ENCODE data around the gene RMC1.
"Not testable (repeated sequence)": the region's sequence is repeated elsewhere in the genome, so short reads cannot be mapped to it uniquely, and the experiment has no call there.

Gene RMC1

GRCh38 chr18:23498877-23499276 is 4.4 kb upstream of the RMC1 start:
- peak; percentile 83 for DNase-seq

DNA sequence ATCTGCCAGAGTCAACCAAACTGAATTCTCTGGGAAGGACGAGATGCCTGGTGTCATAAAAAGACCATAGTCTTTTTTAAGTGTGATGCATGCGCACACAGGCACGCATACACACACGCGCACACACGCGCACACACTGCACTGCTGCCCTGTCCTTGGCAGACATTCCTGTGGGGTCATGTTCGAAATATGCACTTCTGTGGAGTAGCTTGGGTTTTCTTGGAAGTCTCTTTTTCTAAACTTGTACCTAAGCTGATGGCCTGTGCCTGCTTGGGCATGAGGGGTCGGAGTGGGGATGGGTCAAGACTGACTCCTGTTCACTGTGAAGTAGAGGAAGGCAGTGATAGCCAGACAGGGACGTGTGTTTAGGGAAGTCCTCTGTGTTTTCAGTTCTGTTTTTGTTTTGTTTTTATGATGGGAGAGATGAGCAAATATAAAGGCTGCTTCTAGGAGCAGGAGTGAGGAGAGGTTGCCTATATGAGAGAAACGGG is 4.0 kb upstream of the RMC1 start:
- peak; percentile 72 for DNase-seq

DNA sequence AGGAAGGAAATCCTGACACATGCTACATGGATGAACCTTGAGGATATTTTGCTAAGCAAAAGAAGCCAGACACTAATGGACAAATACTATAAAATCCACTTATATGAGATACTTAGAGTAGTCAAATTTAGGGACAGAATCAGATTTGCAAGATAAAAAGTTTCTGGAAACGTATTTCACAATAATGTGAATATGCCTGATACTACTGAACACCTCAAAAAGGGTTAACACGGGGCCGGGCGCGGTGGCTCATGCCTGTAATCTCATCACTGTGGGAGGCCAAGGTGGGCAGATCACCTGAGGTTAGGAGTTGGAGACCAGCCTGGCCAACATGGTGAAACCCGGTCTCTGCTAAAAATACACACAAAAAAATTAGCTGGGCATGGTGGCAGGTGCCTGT is 1.7 kb upstream of the RMC1 start:
- DNase-seq = no peak

DNA sequence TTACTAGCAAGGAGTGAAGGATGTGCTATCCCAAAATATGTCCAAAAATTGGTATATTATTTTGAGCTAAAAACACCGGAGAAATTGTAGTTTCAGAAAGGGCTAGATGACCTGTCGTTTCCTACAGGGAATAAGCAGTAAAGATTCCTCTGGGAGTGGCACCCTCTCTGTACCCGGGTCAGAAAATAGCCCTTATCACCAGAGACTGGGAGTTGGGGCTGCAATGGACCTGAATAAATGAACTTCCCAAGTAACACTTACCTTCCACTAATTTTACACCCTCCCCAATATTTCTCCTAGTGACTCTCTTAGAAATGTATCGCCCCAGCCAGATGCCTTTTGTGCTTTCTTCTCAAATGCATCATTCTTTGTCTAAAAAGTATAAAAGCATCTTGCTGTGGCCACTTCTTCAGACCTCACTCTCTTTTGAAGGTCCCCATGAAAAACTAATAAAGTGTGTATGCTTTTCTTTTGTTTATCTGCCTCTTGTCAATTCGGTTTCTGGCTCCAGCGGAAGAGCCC is 734 bp upstream of the RMC1 start:
- no peak for DNase-seq

DNA sequence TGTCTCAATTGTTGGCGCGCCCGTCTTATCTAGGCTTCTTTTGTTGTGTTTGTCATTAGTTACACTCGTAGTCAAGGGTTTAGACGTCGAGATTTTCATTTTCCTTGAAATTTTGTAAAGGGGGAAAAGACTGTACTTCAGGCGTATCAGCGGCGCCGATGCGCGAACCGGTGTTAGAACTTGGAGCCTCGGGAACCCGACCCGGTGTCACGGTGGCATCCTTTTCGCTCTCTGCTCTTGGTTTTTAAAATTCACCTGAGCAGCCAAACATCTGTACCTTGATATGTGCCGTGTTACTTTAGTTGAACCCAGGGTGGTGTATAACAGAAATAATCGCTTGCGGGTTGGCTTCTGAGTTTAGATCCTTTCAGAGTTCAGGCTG is 643 bp downstream of the RMC1 start:
- no peak for DNase-seq

DNA sequence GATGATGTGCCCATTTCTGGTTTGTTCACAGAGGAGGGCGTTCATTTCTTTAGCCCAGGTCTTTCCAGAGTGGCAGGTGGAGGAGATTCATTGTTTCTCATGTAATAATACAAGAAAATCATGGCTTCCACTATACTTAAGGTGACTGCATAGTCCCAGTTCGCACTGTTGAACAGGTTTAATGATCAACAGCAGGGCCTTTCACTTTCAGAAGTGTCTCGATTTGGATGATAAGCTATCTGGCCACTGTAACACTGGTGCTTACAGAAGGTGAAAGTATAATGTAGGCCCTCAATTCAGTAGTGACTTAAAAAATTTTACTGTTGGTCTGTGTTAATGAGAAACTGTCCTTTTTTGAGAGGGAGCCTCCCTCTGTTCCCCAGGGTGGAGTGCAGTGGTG is 1.4 kb downstream of the RMC1 start:
- DNase-seq = no peak

GRCh38 chr18:23506393-23506792 is 3.1 kb downstream of the RMC1 start:
- no peak for DNase-seq

DNA sequence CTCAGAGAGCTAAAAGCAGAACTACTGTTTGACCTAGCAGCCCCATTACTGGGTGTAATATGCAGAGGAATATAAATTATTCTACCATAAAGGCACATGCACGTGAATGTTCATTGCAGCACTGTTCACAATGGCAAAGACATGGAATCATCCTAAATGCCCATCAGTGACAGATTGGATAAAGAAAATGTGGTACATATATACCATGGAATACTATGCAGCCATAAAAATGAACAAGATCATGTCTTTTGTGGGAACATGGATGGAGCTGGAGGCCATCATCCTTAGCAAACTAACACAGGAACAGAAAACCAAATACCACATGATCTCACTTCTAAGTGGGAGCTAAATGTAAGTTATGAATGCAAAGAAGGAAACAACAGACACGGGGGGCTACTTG is 7.6 kb downstream of the RMC1 start:
- DNase-seq = not testable (repeated sequence)

DNA sequence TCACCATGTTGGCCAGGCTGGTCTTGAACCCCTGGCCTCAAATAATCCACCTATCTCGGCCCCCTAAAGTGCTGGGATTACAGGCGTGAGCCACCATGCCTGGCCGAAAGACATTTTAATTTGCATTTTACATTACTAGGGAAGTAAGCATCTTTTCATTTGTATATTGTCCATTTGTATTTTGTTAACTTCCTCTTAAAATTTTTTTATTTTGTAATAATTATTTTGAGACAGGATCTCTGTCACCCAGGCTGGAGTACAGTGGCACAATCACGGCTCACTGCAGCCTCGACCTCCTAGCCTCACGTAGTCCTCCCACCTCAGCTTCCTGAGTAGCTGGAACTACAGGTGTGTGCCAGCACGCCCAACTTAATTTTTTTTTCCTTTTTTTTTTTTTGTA is 8.9 kb downstream of the RMC1 start:
- DNase-seq = not testable (repeated sequence)

- DNase-seq = no peak
Observed at GRCh38 chr18:23512641-23513040, 9.3 kb downstream of the RMC1 start.

DNA sequence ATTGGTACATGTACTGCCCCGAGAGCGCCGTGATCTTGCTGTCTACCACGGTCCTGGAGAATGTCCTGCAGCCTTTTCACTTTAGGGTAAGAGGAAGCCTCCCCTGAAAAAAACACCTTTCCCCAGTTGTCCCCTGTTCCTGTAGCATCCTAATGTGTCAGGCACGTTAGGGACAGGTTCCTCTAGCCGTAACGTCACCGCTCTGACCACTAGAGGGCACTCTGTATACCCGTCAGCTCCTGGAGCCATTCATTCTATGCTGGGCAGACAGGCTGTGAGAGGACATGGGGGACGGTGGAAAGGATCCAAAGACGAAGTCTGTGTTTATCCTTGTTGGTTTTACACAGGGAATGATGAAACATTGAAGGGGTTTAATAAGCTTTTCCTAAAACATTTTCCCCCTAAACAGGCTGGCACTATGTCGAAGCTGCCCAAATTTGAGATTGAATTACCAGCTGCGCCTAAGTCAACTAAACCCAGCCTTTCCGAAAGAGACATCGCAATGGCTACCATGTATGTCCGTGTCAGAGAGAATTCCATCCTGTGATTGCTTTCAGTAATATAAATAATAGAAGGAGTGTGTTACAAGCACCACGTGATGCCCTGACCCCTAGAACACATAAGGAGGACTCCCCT is 12.7 kb downstream of the RMC1 start:
- peak; percentile 90 for DNase-seq

DNA sequence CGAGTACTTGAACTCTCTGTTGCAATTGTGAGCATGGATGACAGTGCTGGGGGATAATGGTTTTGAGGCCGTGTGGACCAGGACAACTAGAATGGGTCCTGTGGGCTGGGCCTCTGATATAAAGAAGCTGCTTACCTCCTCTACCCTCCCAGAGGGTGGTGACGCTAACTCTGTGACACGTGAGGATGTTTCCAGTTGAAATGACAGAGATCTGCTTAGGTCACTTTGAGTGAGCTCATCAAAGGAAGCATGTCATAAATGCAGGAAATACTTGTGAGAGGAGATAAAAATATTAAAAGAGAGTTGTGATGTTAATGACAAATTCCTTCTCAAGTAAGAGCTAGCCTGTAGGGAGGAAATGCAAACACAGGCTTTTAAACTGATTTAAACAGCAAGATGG is 16.4 kb downstream of the RMC1 start:
- no peak for DNase-seq

DNA sequence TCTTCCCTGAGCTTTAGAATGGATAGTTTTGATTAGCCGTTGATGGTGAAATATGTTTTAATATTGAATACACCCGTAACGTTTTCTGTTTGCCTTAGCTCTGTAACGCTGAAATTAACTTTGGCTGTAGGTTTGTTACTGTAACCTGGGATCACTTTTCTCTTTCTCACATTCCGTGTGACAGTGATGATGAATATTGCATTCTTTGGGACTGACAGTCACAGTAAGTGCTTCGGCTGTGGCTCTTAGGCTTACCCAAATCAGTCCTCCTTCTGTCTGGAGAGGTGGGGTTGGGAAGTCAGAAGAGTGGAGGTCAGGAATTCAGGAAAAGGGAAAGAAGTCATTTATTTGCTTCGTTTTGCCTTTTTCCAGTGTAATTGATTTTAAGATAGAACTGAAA is 18.0 kb downstream of the RMC1 start:
- no peak for DNase-seq

DNA sequence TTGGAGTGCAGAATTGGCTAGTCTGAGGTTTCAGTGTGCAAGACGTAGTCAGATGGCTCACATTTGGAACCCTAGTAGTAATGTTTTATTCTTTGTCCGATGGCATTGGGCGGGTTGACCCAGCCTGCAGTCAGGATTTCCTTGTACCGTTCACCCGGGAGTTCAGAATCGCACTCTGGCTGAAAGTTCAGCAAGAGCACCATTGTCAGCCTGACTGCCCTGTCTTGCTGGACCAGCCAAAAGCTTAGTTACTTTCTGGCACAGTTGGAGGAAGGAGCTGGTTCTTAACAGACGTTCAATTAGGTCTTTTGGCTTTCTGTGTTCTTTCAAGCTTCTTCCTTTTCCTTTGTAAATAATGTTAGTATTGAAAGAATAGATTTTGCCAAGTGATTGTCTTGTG is 18.6 kb downstream of the RMC1 start:
- no peak for DNase-seq

GRCh38 chr18:23523429-23524212 is 20.3 kb downstream of the RMC1 start:
- DNase-seq = no peak

DNA sequence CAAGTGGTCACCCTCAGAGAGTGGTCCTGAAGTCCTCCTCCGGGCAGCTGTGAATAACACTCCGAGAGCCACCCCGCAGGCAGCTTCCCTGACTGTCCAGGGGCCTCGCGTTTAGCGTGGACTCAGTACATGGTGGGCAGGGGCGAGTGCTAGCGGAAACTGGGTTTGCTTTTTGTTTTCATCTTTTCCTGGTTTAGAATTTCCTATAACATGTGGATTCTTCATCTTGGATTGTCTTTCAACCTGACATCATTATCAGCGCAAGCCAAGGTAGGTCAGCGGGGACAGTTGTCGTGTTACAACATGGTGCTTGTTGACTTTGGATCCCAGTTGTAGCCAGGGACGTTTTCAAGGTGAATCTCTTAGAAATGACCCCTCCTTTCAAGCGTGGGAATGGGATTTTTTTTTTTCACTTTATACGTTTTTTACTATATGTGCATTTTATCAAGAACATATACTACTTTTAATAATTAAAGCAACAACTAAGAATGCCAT is 20.9 kb downstream of the RMC1 start:
- no peak for DNase-seq

DNA sequence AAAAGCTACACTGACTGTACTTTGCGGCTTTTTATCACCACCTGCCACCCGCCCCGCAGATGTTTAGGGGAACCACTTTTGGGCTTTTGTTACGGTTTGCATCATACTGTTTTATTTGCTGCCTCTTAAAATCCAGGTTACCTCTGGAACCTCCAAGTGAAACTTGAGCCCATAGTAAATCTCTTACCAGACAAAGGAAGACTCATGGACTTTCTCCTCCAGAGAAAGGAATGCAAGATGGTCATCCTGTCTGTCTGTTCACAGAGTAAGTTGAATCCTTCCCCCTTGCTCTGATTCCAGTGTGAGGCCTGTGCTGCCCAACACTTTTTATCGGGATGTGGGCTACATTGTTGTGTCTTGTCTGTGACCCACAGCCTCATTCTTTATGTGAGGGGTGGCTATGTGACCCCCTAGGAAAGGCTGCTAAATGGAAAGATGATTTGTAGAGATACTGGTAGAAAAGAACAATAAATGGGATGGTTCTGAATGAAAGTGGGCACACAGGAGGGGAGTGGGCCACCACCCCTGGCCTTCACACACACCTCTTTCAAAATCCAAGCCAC is 23.3 kb downstream of the RMC1 start:
- no peak for DNase-seq

DNA sequence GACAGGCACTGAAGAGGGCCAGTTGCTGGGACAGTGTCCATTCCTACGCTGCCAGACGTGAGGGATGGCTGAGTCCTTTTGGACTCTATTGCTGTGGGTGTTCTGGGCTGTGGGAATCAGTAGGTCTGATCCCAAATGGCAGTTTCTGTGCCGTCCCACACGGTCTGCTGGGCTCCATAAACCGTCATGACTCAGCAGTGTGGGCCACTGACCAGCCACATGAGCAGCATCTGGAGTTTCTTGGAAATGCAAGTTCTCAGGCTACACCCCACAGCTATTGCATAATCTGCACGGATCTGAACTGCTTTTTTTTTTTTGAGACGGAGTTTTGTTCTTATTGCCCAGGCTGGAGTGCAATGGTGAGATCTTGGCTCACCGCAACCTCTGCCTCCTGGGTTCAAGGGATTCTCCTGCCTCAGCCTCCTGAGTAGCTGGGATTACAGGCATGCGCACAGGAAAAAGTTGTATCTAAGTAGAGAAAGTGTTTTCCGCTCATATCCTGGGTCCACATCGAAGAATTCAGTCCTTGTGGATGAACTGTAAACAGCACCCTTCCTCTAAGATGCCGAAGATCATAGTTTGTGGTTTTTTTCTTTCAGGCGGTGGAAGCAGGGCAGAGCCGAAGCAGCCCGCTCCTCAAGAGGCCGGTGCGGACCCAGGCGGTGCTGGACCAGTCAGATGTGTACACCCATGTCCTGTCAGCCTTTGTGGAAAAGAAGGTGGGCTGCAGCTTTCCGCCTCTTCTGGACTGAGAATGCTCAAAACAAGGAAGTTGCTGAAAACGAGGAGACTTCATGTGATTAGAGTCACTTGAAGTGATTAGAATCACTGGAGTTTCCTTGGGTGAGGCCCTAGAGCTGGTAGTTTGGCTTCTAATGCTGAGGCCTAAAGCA is 25.5 kb downstream of the RMC1 start:
- peak; percentile 73 for DNase-seq

DNA sequence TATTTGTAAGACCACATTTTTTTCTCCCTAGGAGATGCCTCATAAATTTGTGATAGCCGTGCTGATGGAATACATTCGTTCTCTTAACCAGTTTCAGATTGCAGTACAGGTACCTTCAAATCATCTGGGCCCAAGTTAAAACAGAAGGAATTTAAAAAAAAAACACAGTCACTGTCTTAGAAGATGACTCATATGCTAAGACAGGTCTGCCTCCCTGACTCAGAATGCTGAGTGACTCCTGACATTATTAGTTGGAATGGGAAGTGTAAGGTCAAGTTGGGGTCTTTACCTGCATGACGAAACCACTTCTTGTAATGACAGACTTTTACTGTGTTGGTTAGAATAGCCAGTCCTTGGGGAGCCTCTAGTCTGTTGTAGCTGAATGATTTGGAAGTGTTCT is 26.3 kb downstream of the RMC1 start:
- peak; percentile 76 for DNase-seq

- DNase-seq = no peak
Observed at GRCh38 chr18:23530195-23530594, 26.9 kb downstream of the RMC1 start.

GRCh38 chr18:23531912-23532311 is 28.6 kb downstream of the RMC1 start:
- DNase-seq = no peak

- DNase-seq = no peak
Observed at GRCh38 chr18:23532848-23533247, 29.5 kb downstream of the RMC1 start.

DNA sequence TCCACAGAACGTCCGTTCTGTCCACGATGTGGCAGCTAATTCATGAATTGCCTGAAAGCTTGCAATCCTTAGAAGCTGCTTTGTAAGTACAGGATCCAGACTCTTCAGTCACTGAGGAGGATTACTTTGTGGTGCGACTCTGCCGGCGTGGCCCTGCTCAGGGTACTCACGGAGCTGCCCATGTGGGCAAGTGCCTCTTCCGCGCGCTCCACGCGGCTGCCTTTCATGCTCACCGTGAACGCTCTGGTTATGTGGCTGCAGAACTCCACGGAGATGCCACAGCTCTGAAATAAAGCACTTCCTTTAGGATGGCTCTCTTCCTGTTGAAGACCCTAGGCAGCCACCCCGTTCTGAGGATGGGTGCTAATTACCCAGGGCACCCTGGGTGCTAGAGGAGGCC is 31.0 kb downstream of the RMC1 start:
- no peak for DNase-seq
